ENCODE measurements around the gene SEMA5B.

The SEMA5B gene

DNA sequence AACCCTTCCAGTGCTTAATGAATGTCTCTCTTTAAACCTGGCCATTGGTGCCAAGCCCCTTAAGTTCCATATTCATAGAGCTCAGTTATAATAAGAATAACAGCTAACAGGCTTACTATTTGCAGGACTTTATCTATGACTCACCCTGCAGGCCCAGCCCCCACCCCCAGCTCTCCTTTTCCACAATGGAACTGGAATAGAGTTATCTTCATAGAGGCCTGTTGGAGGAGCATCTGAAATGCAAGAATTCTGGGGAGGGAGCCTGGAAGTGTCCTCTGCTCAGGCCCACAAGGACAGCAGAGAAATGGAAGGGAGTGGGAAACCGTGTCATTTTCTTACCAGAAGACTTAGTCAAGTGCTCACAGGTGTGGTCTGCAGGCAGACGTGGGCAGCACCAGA lies 52.8 kb downstream of the SEMA5B start:
- no peak overlapping the region for H3K9ac ChIP-seq (ENCODE audit: low read depth, low read length, poor library complexity)
- no peak overlapping the region for H3K14ac ChIP-seq (ENCODE audit: low read length)
- no CpG with 5 or more reads among the region's 2 CpGs for WGBS, 2 donors (ENCODE audit: extremely low coverage in 2 of 2, insufficient read length in 2 of 2, insufficient replicate concordance in 1 of 2)
- H3K36me3 ChIP-seq (replicated peaks in 1 of 2; ENCODE audit: control insufficient read depth in 2 of 2, insufficient read depth in 2 of 2, low read length in 2 of 2) = peaks cover 0 to 90% of the 10 kb centered on the region in 2 donors
- no peaks in the 10 kb centered on the region for H3K9me3 ChIP-seq (replicated peaks in 1 of 2; ENCODE audit: control insufficient read depth in 2 of 2, insufficient read depth in 1 of 2, low read depth in 1 of 2, low read length in 2 of 2)
- no peak overlapping the region for H4K8ac ChIP-seq (ENCODE audit: low read depth, low read length)
- no peak overlapping the region for H3K4ac ChIP-seq (ENCODE audit: low read length)
- no peak for DNase-seq (ENCODE audit: low spot score)
- H3K4me1 ChIP-seq (ENCODE audit: control insufficient read depth in 2 of 2, insufficient read depth in 1 of 2, low read depth in 1 of 2, low read length in 2 of 2) = peaks cover 37 to 42% of the 10 kb centered on the region in 2 donors
- H2AK5ac ChIP-seq (ENCODE audit: low read depth, low read length) = peak overlapping the region; percentile 85
- H3K27ac ChIP-seq (replicated peaks; ENCODE audit: low read length) = no peak overlapping the region
- H3K27me3 ChIP-seq (ENCODE audit: control insufficient read depth in 3 of 3, insufficient read depth in 3 of 3, low read depth in 1 of 3, low read length in 3 of 3) = no peaks in the 10 kb centered on the region
- H4K91ac ChIP-seq (ENCODE audit: low read depth, low read length, poor library complexity) = no peak overlapping the region
- H2BK12ac ChIP-seq (ENCODE audit: low read length) = peak overlapping the region; percentile 82
- no peak overlapping the region for H3K4me2 ChIP-seq (ENCODE audit: insufficient read depth, low read length, poor library complexity, severe bottlenecking)
- no peak overlapping the region for H2AFZ ChIP-seq (ENCODE audit: low read length)
- peak overlapping the region; percentile 94 for H3K18ac ChIP-seq (ENCODE audit: low read length)
- H2BK120ac ChIP-seq (ENCODE audit: low read depth, low read length) = peak overlapping the region; percentile 52
- H3K4me3 ChIP-seq (ENCODE audit: low read length in 2 of 2) = no peak overlapping the region
- H3K23ac ChIP-seq (ENCODE audit: low read depth, low read length, poor library complexity) = no peak overlapping the region
- H2BK15ac ChIP-seq (ENCODE audit: low read length) = no peak overlapping the region
- no peaks in the 10 kb centered on the region for H3K79me1 ChIP-seq (ENCODE audit: low read depth, low read length)
- H2BK5ac ChIP-seq (ENCODE audit: low read length) = no peak overlapping the region

DNA sequence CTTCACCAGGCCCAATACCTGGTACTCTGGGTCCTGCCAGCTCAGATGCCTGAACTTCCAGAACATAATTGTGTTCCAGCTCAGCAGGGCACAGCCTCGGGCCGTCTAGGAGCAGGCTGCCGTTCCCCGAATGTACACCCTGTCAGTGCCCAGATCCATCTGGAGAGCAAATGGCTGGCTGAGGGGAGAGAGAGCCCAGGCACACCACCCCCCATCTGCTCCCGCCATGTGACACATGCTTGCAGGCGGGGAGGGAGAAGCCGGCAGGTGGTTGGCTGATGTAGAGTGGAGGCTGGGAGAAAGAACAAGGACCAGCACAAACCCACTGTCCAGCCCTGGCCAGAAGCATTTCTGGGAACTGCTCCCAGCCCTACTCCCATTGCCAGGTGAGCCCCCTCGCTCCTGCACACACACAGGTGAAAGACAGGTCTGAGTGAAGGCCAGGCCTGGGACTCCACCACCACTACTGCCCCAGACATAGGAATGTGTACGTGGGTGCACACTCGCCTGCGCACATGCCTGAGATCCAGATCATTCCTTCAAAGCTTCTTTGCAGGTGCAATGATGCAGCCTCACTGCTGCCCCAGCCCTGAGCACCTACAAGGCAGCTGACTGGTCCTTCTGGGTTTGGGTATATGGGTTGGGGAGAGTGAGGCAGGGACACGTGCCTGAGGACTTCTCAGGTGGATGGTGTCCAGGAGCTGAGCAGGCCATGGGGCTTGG lies 53.5 kb downstream of the SEMA5B start:
- H4K8ac ChIP-seq (ENCODE audit: low read depth, low read length) = no peak overlapping the region
- H3K27me3 ChIP-seq (ENCODE audit: control insufficient read depth in 3 of 3, insufficient read depth in 3 of 3, low read depth in 1 of 3, low read length in 3 of 3) = no peaks in the 10 kb centered on the region
- peaks cover 35 to 40% of the 10 kb centered on the region in 2 donors for H3K4me1 ChIP-seq (ENCODE audit: control insufficient read depth in 2 of 2, insufficient read depth in 1 of 2, low read depth in 1 of 2, low read length in 2 of 2)
- H3K4me3 ChIP-seq (ENCODE audit: low read length in 2 of 2) = no peak overlapping the region
- H3K4ac ChIP-seq (ENCODE audit: low read length) = no peak overlapping the region
- H3K9me3 ChIP-seq (replicated peaks in 1 of 2; ENCODE audit: control insufficient read depth in 2 of 2, insufficient read depth in 1 of 2, low read depth in 1 of 2, low read length in 2 of 2) = no peaks in the 10 kb centered on the region
- no peak overlapping the region for H2BK120ac ChIP-seq (ENCODE audit: low read depth, low read length)
- H2BK15ac ChIP-seq (ENCODE audit: low read length) = no peak overlapping the region
- no peak overlapping the region for H3K23ac ChIP-seq (ENCODE audit: low read depth, low read length, poor library complexity)
- H3K18ac ChIP-seq (ENCODE audit: low read length) = peak overlapping the region; percentile 60
- no peak overlapping the region for H4K91ac ChIP-seq (ENCODE audit: low read depth, low read length, poor library complexity)
- H3K4me2 ChIP-seq (ENCODE audit: insufficient read depth, low read length, poor library complexity, severe bottlenecking) = no peak overlapping the region
- no peak overlapping the region for H3K9ac ChIP-seq (ENCODE audit: low read depth, low read length, poor library complexity)
- WGBS, 2 donors (ENCODE audit: extremely low coverage in 2 of 2, insufficient read length in 2 of 2, insufficient replicate concordance in 1 of 2) = no CpG with 5 or more reads among the region's 12 CpGs
- H2BK5ac ChIP-seq (ENCODE audit: low read length) = no peak overlapping the region
- peak overlapping the region; percentile 21 for H2AK5ac ChIP-seq (ENCODE audit: low read depth, low read length)
- no peak overlapping the region for H2AFZ ChIP-seq (ENCODE audit: low read length)
- no peaks in the 10 kb centered on the region for H3K79me1 ChIP-seq (ENCODE audit: low read depth, low read length)
- peaks cover 0 to 90% of the 10 kb centered on the region in 2 donors for H3K36me3 ChIP-seq (replicated peaks in 1 of 2; ENCODE audit: control insufficient read depth in 2 of 2, insufficient read depth in 2 of 2, low read length in 2 of 2)
- no peak overlapping the region for H3K14ac ChIP-seq (ENCODE audit: low read length)
- no peak overlapping the region for H2BK12ac ChIP-seq (ENCODE audit: low read length)
- H3K27ac ChIP-seq (replicated peaks; ENCODE audit: low read length) = no peak overlapping the region
- DNase-seq (ENCODE audit: low spot score) = no peak

DNA sequence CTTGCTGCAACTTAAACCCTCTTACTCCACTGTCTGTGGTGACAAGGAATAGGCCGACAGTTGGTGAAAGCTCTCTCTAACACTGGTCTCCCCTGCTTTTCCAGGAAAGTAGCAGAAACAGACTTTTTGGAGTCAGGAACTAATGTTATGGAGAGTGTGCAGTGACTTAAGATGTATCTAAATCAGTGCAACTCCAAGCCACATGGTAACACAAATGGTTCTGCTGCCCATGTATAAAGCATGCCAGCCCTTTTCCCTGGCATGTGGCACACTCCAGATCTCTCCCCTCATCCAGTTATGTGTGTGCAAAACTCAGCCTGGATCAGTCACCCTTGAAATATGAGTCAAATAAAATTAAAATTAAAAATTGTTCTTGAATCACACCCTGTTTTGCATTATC lies 55.4 kb downstream of the SEMA5B start:
- Histone ChIP-seq H3K4me1 (ENCODE audit: control insufficient read depth in 2 of 2, insufficient read depth in 1 of 2, low read depth in 1 of 2, low read length in 2 of 2) (peaks cover 23 to 24% of the 10 kb centered on the region in 2 donors), H3K27me3 (ENCODE audit: control insufficient read depth in 3 of 3, insufficient read depth in 3 of 3, low read depth in 1 of 3, low read length in 3 of 3) (no peaks in the 10 kb centered on the region), H3K23ac (ENCODE audit: low read depth, low read length, poor library complexity) (no peak overlapping the region), H2BK15ac (ENCODE audit: low read length) (no peak overlapping the region), H3K36me3 (replicated peaks in 1 of 2; ENCODE audit: control insufficient read depth in 2 of 2, insufficient read depth in 2 of 2, low read length in 2 of 2) (peaks cover 0 to 92% of the 10 kb centered on the region in 2 donors), H2AFZ (ENCODE audit: low read length) (no peak overlapping the region), H3K4me3 (ENCODE audit: low read length in 2 of 2) (no peak overlapping the region), H4K91ac (ENCODE audit: low read depth, low read length, poor library complexity) (no peak overlapping the region), H3K9ac (ENCODE audit: low read depth, low read length, poor library complexity) (no peak overlapping the region), H3K4me2 (ENCODE audit: insufficient read depth, low read length, poor library complexity, severe bottlenecking) (no peak overlapping the region), H2BK5ac (ENCODE audit: low read length) (no peak overlapping the region), H2AK5ac (ENCODE audit: low read depth, low read length) (no peak overlapping the region), H3K18ac (ENCODE audit: low read length) (no peak overlapping the region), H3K79me1 (ENCODE audit: low read depth, low read length) (no peaks in the 10 kb centered on the region), H2BK120ac (ENCODE audit: low read depth, low read length) (no peak overlapping the region), H3K27ac (replicated peaks; ENCODE audit: low read length) (no peak overlapping the region), H3K4ac (ENCODE audit: low read length) (no peak overlapping the region), H3K14ac (ENCODE audit: low read length) (no peak overlapping the region), H3K9me3 (replicated peaks in 1 of 2; ENCODE audit: control insufficient read depth in 2 of 2, insufficient read depth in 1 of 2, low read depth in 1 of 2, low read length in 2 of 2) (no peaks in the 10 kb centered on the region), H4K8ac (ENCODE audit: low read depth, low read length) (no peak overlapping the region), H2BK12ac (ENCODE audit: low read length) (no peak overlapping the region)
- DNase-seq (ENCODE audit: low spot score) = no peak
- no CpG with 5 or more reads among the region's 1 CpG for WGBS, 2 donors (ENCODE audit: extremely low coverage in 2 of 2, insufficient read length in 2 of 2, insufficient replicate concordance in 1 of 2)

- Histone ChIP-seq H2AFZ (ENCODE audit: low read length) (no peak overlapping the region), H3K36me3 (replicated peaks in 1 of 2; ENCODE audit: control insufficient read depth in 2 of 2, insufficient read depth in 2 of 2, low read length in 2 of 2) (peaks cover 0 to 94% of the 10 kb centered on the region in 2 donors), H2BK12ac (ENCODE audit: low read length) (no peak overlapping the region), H3K4me2 (ENCODE audit: insufficient read depth, low read length, poor library complexity, severe bottlenecking) (no peak overlapping the region), H3K27me3 (ENCODE audit: control insufficient read depth in 3 of 3, insufficient read depth in 3 of 3, low read depth in 1 of 3, low read length in 3 of 3) (no peaks in the 10 kb centered on the region), H3K4me1 (ENCODE audit: control insufficient read depth in 2 of 2, insufficient read depth in 1 of 2, low read depth in 1 of 2, low read length in 2 of 2) (peaks cover 10 to 14% of the 10 kb centered on the region in 2 donors), H3K79me1 (ENCODE audit: low read depth, low read length) (no peaks in the 10 kb centered on the region), H3K4me3 (ENCODE audit: low read length in 2 of 2) (no peak overlapping the region), H3K9me3 (replicated peaks in 1 of 2; ENCODE audit: control insufficient read depth in 2 of 2, insufficient read depth in 1 of 2, low read depth in 1 of 2, low read length in 2 of 2) (no peaks in the 10 kb centered on the region), H2BK15ac (ENCODE audit: low read length) (no peak overlapping the region), H2BK5ac (ENCODE audit: low read length) (no peak overlapping the region), H4K91ac (ENCODE audit: low read depth, low read length, poor library complexity) (no peak overlapping the region), H3K4ac (ENCODE audit: low read length) (no peak overlapping the region), H3K18ac (ENCODE audit: low read length) (no peak overlapping the region), H3K27ac (replicated peaks; ENCODE audit: low read length) (no peak overlapping the region), H2BK120ac (ENCODE audit: low read depth, low read length) (no peak overlapping the region), H4K8ac (ENCODE audit: low read depth, low read length) (no peak overlapping the region), H3K14ac (ENCODE audit: low read length) (no peak overlapping the region), H3K9ac (ENCODE audit: low read depth, low read length, poor library complexity) (no peak overlapping the region), H3K23ac (ENCODE audit: low read depth, low read length, poor library complexity) (no peak overlapping the region), H2AK5ac (ENCODE audit: low read depth, low read length) (no peak overlapping the region)
- WGBS, 2 donors (ENCODE audit: extremely low coverage in 2 of 2, insufficient read length in 2 of 2, insufficient replicate concordance in 1 of 2) = no CpG with 5 or more reads among the region's 10 CpGs
- no peak for DNase-seq (ENCODE audit: low spot score)
Observed at GRCh38 chr3:122969585-122970469, 57.7 kb downstream of the SEMA5B start.

All from neuronal stem cell (in vitro differentiated cells).